SKM-1 (cell line): ENCODE measurements around the gene TST.
"Not testable (repeated sequence)": the region's sequence is repeated elsewhere in the genome, so short reads cannot be mapped to it uniquely, and the experiment has no call there.

Experiments used
- DNase-seq: peaks from one replicate; lab custom pipeline; 2025; ENCODE audit not compliant: unreplicated experiment; lab: John Stamatoyannopoulos, UW

Gene TST

GRCh38 chr22:37016134-37016910, 2.9 kb downstream of the TST start:
- DNase-seq: no peak

- no peak for DNase-seq
Observed at GRCh38 chr22:37015587-37015878, 3.7 kb downstream of the TST start.

GRCh38 chr22:37014835-37015586, 4.2 kb downstream of the TST start:
- no peak for DNase-seq

- no peak for DNase-seq
Observed at GRCh38 chr22:37014415-37014806, 4.8 kb downstream of the TST start.

- no peak for DNase-seq
Observed at GRCh38 chr22:37012956-37013355, 6.3 kb downstream of the TST start.

GRCh38 chr22:37012262-37012904, 6.9 kb downstream of the TST start:
- DNase-seq: no peak

GRCh38 chr22:37011472-37011871, 7.8 kb downstream of the TST start:
- no peak for DNase-seq

GRCh38 chr22:37010976-37011375, 8.3 kb downstream of the TST start:
- no peak for DNase-seq

GRCh38 chr22:37010174-37010573, 9.1 kb downstream of the TST start:
- DNase-seq: no peak

GRCh38 chr22:37009490-37009889, 9.8 kb downstream of the TST start:
- DNase-seq: no peak

- DNase-seq: no peak
Observed at GRCh38 chr22:37008365-37008764, 10.9 kb downstream of the TST start.

- no peak for DNase-seq
Observed at GRCh38 chr22:37007651-37008050, 11.6 kb downstream of the TST start.

- DNase-seq: no peak
Observed at GRCh38 chr22:37002633-37003032, 16.6 kb downstream of the TST start.

GRCh38 chr22:37001826-37002225, 17.4 kb downstream of the TST start:
- DNase-seq: no peak

GRCh38 chr22:37000676-37001534, 18.3 kb downstream of the TST start:
- DNase-seq: no peak

- DNase-seq: no peak
Observed at GRCh38 chr22:36999463-36999862, 19.8 kb downstream of the TST start.

GRCh38 chr22:36998620-36999351, 20.5 kb downstream of the TST start:
- no peak for DNase-seq

- DNase-seq: no peak
Observed at GRCh38 chr22:36997746-36998145, 21.5 kb downstream of the TST start.

GRCh38 chr22:36991206-36991605, 28.0 kb downstream of the TST start:
- no peak for DNase-seq

- DNase-seq: no peak
Observed at GRCh38 chr22:36990457-36990856, 28.8 kb downstream of the TST start.

GRCh38 chr22:36989012-36989411, 30.2 kb downstream of the TST start:
- not testable (repeated sequence) for DNase-seq
